ENCODE data around the gene MTMR11.

DNA sequence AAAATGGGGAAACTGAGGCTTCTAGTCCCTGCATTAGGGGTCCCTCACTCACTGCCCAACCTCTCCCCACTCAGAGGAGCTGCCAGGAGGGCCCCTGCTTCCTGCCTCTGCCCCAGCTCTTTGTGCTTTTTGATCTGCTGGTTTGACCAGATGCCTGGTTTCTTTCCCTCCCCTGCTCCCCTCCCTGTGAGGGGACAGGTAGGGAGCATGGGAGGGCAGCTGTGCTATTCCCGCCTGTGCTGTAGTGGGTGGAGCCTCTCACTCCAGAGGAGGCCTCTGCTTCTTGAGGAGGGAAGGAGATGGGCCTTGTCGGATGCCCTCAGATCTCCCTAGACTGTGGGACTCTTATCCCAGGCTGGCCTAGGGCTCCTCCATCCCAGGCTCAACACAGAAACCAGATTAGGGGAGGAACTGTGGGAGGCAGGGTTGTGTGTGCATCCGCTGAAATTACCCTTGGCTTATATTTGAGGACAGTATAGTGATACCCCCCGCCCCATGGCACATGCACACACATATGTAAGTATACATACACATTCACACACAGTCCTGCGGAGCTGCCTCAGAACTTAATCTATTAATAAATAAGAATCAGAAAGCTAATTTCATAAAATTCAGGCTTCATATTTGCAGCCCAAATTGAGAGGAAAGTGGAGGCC lies 32.7 kb downstream of the MTMR11 start:
- TF ChIP-seq, protein P1, sequence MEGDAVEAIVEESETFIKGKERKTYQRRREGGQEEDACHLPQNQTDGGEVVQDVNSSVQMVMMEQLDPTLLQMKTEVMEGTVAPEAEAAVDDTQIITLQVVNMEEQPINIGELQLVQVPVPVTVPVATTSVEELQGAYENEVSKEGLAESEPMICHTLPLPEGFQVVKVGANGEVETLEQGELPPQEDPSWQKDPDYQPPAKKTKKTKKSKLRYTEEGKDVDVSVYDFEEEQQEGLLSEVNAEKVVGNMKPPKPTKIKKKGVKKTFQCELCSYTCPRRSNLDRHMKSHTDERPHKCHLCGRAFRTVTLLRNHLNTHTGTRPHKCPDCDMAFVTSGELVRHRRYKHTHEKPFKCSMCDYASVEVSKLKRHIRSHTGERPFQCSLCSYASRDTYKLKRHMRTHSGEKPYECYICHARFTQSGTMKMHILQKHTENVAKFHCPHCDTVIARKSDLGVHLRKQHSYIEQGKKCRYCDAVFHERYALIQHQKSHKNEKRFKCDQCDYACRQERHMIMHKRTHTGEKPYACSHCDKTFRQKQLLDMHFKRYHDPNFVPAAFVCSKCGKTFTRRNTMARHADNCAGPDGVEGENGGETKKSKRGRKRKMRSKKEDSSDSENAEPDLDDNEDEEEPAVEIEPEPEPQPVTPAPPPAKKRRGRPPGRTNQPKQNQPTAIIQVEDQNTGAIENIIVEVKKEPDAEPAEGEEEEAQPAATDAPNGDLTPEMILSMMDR (conservative IDR thresholded peaks at IDR 0.05; ENCODE audit: low read length), result no peak
- no peak for TF ChIP-seq EZH2phosphoT487 (IDR thresholded peaks at IDR 0.05; ENCODE audit: borderline replicate concordance)
